ENCODE results near the gene APOD.

Gene APOD

GRCh38 chr3:195587824-195588223 lies 4.1 kb upstream of the APOD start:
- DNase-seq (ENCODE audit: low read depth in 2 of 2): no peak

GRCh38 chr3:195587406-195587805 lies 3.7 kb upstream of the APOD start:
- DNase-seq (ENCODE audit: low read depth in 2 of 2): no peak

GRCh38 chr3:195584543-195584870 lies 767 bp upstream of the APOD start:
- DNase-seq (ENCODE audit: low read depth in 2 of 2): no peak

GRCh38 chr3:195582947-195583346 lies 793 bp downstream of the APOD start:
- no peak for DNase-seq (ENCODE audit: low read depth in 2 of 2)

- no peak for DNase-seq (ENCODE audit: low read depth in 2 of 2)
These were observed 2.8 kb downstream of the APOD start for GRCh38 chr3:195580744-195581443.

GRCh38 chr3:195579281-195579680 lies 4.5 kb downstream of the APOD start:
- no peak for DNase-seq (ENCODE audit: low read depth in 2 of 2)

GRCh38 chr3:195578565-195578964 lies 5.2 kb downstream of the APOD start:
- no peak for DNase-seq (ENCODE audit: low read depth in 2 of 2)

GRCh38 chr3:195577645-195578177 lies 6.0 kb downstream of the APOD start:
- DNase-seq (ENCODE audit: low read depth in 2 of 2): no peak

- DNase-seq (ENCODE audit: low read depth in 2 of 2): no peak
These were observed 9.0 kb downstream of the APOD start for GRCh38 chr3:195574497-195575304.

- no peak for DNase-seq (ENCODE audit: low read depth in 2 of 2)
These were observed 9.9 kb downstream of the APOD start for GRCh38 chr3:195573611-195574496.

- DNase-seq (ENCODE audit: low read depth in 2 of 2): no peak
These were observed 12.4 kb downstream of the APOD start for GRCh38 chr3:195571361-195571760.

- no peak for DNase-seq (ENCODE audit: low read depth in 2 of 2)
These were observed 12.8 kb downstream of the APOD start for GRCh38 chr3:195570912-195571311.

- DNase-seq (ENCODE audit: low read depth in 2 of 2): no peak
These were observed 13.4 kb downstream of the APOD start for GRCh38 chr3:195570344-195570743.

- DNase-seq (ENCODE audit: low read depth in 2 of 2): no peak
These were observed 15.1 kb downstream of the APOD start for GRCh38 chr3:195568630-195569029.

GRCh38 chr3:195566797-195567196 lies 16.9 kb downstream of the APOD start:
- no peak for DNase-seq (ENCODE audit: low read depth in 2 of 2)

- no peak for DNase-seq (ENCODE audit: low read depth in 2 of 2)
These were observed 18.0 kb downstream of the APOD start for GRCh38 chr3:195565716-195566115.

GRCh38 chr3:195563317-195563716 lies 20.4 kb downstream of the APOD start:
- DNase-seq (ENCODE audit: low read depth in 2 of 2): no peak

- no peak for DNase-seq (ENCODE audit: low read depth in 2 of 2)
These were observed 23.9 kb downstream of the APOD start for GRCh38 chr3:195559723-195560409.

GRCh38 chr3:195558602-195559001 lies 25.1 kb downstream of the APOD start:
- DNase-seq (ENCODE audit: low read depth in 2 of 2): no peak

- DNase-seq (ENCODE audit: low read depth in 2 of 2): no peak
These were observed 26.4 kb downstream of the APOD start for GRCh38 chr3:195557322-195557721.

GRCh38 chr3:195556390-195556789 lies 27.4 kb downstream of the APOD start:
- DNase-seq (ENCODE audit: low read depth in 2 of 2): no peak

GRCh38 chr3:195555110-195555509 lies 28.6 kb downstream of the APOD start:
- no peak for DNase-seq (ENCODE audit: low read depth in 2 of 2)

All from stimulated activated CD4-positive, alpha-beta T cell treated with anti-CD3 and anti-CD28 coated beads, Interleukin-1b, Interleukin-23, amount 100 ng/mL, for 1 hour (primary cell).